SW 1271 (cell line): ENCODE data around the gene APH1B.
"Not testable (repeated sequence)": the region's sequence is repeated elsewhere in the genome, so short reads cannot be mapped to it uniquely, and the experiment has no call there.

Source experiments
- DNase-seq, 2 experiments: peaks; one replicate each; lab custom pipeline; 2025; lab: John Stamatoyannopoulos, UW

APH1B gene

DNA sequence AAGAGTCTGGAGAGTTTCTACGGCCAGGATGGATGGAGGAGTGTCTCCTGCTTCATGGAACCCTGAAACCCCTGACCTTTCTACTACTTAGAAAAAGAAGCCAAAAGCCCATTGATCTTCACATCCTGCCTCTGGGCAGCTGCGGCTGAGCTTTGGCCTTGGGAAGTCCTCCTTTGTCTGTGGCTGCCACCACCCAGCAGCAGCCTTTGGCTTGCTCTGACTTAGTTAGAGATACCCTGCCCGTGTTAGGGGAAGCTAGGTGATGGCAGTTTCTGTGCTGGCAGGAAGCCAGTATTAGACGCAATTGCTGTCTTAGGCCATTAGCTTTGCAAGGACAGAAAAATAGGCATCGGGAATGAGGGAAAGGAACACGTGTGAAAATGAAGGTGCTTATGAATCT, 18.8 kb downstream of the APH1B start:
- DNase-seq: no peak

DNA sequence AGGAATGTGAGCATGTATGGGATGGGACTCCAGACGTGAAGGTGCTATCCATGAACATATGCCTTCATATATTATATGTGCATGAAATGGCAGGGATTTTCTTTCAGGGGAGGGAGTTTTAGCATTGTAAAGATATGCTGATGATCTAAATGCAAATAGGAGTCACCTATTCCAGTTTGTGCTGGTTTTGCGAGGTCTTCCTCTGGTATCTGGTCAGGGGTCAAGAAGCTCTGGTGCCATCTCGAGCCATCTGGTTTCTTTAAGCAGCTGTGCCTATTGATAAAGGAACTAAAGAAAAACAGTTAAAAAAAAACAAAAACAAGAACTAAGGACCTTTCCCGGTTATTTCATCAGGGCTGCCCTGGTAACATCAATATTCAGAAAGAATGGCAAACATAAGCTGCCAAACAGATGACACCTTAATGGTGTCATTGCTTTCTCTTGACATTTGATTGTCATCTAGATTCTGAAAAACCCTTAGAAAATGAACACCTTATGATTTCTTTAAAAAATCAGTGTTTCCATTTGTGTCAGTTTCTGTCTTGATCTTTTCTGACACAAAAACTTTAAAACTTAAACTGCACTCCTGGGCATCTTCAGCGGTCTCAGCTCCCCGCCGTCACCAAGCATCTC, 22.7 kb downstream of the APH1B start:
- no peak for DNase-seq

DNA sequence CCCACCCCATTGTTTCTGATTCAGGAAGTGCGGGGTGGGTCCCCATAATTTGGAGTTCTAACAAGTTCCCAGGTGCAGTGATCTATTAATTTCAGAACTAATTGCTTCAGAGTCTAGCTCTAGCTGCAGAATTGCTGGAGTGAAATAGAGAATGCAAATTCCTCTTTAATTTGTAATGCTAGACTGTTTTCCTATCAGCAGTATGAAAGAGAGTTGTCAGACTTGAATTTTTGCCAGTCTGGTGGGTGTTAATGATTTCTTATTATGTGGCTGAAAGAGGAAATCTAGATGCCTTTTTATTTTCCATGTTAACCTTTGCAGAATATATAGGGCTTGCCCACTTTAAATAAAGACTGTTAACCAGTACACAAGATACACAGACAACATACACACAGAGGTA, 23.7 kb downstream of the APH1B start:
- DNase-seq: no peak

DNA sequence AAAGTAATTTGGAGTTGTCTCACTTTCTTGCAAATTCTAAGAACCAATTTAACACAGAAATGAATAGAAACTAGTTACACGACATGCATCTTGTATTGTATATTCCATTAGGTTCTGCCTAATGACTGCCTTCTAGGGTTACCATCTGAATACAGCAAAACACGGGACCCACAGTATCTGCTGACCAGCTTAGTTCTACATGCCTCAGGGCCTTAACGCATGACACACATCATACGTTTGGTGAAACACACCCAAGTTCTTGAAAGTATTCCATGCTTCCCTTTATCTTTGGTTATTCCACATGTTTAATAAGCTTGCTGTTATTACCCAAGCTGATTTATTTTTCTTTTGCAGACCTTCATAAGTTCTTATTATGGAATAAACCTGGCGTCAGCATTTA, 27.9 kb downstream of the APH1B start:
- DNase-seq: no peak

DNA sequence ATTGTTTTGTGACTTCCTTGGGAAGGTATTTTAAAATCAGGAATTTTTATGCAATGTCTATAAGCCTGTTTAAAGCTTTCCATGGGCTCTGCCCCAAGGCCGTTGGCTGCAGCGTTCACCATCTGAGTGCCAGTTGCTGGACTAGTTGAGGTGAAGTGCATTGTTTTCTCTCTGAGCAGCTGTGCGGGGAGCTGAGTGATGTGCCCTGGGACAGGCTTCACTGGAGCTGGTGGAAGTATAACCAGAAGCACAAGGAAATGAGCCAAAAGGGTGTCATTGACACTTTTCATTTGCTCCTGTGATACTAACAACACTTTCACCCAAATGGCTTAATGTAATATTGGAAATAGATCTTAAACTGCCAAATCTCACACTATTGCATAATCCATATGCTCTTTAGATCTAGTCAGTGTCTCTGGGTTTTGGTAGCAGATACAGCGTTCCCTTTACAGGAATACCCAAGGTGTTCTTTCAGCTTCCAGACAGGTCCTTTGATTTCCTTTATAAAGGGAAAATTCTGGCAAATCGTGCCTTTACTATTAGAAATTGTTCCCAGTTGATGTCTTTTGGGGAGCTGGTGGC, 29.2 kb downstream of the APH1B start:
- no peak for DNase-seq

DNA sequence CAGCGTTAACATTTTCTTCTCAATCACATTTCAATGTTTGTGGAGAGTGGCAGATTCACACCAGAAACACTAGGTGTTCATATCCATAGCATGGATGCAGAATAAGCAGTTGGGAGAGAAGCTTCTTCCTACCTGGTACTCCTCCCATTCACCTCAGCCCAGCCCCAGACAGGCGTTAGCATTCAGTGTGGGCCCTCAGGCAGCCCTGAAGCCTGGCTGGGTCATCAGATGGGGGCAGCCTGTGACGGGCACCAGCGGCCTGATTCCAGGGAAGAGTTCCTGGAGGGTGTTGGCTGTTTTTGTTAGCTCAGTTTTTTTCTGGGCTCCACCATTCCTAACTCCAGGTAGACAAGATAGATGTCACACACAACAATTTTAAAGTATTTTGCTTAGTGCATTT, 31.1 kb downstream of the APH1B start:
- DNase-seq: no peak

DNA sequence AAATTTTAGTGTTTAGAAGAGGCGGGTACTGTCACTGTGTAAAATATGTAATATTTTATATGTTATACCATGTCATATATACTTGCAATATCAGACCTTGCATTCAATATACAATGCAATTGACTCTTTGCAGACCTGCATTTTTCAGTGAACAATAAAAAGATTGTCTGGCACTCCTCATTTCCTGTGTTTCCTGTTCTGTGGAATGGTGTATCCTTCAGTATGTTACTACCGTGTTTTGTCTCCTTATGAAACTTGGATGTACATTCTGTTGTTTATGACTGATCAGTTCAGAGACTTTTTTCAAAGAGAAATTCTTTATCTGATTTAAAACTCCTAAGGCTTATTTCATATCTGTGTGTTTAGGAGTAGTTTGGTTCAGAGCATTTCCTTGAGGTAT, 31.5 kb downstream of the APH1B start:
- DNase-seq: no peak

DNA sequence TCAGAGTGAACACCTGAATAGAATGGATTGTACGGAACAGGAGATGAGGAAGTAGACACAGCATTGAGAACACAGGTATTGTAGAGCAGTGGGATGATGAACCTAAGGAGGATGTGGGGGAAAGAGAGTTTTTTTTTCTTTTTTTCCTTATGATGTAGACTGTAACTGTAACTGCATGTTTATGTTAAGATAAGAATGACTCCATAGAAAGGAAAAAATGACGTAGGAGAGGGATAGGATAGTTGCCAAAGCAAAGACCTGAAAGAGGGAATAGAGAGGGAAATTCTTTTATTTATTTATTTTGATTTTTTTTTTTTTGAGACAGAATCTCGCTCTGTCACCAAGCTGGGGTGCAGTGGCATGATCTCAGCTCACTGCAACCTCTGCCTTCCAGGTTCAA, 33.2 kb downstream of the APH1B start:
- DNase-seq: no peak

DNA sequence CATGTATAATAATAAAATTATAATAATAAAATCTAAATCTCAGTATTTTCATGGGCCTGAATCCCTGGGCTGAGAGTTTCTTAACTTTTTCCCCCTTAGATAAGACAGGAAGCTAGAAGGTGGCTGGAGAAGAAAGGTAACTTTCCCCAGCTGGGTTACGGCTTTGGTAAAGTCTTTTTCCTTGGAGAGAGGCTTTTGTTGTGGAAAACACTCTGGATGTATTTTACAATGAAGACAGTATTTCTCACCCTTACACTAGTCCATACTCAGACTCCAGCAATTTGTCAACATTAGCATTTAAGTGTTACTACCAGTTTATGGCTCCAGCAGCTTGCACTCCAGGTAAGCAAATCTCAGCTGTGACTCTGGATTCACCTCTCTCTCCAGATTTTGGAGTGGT, 34.9 kb downstream of the APH1B start:
- DNase-seq: no peak

DNA sequence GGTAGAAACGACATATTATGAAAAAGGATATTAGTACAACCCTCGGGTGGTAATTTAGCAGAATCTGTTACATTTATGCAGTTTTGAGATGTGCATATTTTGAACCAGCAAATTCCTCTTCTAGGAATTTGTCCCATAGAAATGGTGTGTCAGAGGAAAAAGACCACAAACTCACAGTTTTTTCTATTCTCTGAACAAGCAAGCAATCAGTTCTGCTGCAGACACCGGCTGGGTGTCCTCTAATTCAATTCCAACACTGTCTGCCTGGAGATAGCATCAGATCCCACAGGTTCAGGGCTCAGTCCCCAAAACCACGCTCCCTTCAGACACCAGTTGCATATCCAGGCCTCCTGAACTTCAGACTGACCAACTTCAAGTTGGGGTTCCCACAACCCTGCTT, 36.4 kb downstream of the APH1B start:
- no peak for DNase-seq

DNA sequence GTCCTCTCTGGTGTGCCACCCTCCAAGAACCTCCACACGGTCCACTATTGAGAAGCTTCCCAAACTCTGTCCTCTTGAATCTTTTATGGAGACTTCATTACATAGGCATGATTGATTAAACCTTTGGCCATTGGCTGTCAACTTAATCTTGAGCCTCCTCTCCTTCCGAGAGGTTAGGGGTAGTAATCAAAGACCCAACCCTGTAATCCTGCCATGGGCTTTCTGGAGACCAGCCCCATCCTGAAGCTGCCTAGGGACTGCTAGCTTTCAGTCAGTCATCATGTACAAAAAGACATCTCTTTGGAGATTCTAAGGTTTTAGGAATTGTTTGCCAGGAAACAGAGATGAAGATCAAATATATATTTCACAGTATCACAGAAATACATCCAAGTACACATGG, 37.0 kb downstream of the APH1B start:
- DNase-seq: no peak

DNA sequence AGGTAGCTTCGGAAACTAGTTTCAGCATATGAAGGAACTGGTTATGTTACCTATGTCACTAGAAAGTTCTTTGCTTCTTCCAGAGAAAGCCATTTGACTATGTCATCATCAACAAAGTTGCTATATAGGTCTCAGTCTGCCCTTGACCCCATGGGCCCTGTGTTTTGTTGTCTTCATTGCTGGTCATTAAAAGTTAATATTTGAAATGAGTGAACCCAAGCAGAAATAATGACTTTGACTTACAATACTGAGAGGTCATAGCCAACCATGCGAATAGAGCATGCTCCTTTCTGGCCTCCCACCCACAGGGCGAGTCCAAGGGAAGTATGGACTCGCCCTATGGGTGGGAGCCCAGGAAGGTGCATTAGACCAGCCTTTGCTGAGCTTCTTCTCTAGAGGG, 40.9 kb downstream of the APH1B start:
- DNase-seq: no peak

DNA sequence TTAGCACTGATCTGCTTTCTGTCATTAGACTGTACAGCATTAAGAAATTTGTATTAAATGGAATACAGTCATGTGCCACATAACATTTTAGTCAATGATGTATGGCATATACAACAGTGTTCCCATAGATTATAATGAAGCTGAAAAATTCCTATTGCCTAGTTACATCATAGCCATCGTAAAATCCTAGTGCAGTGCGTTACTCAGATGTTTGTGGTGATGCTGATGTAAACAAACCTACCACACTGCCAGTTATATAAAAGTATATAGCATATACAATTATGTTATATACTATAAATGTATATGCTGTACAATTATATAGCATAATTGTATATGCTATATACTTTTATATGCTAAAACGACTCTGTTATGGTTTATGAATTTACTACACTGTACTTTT, 41.7 kb downstream of the APH1B start:
- no peak for DNase-seq

DNA sequence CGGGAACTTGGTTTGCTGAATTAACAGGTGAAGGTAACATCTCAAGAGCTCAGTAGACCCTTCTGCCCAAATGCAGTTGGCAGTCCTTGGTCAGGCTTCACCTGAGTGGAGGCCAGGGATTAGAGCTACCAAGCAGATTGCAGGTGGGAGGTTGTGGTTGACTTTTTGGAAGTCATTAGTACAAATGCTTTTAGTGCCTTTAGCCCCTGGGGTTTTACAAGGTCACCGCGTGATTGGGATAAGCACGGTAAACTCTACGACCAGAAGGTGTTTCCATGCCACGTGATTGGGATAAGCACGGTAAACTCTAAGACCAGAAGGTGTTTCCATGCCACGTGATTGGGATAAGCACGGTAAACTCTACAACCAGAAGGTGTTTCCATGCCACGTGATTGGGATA, 43.0 kb downstream of the APH1B start:
- DNase-seq: not testable (repeated sequence)

DNA sequence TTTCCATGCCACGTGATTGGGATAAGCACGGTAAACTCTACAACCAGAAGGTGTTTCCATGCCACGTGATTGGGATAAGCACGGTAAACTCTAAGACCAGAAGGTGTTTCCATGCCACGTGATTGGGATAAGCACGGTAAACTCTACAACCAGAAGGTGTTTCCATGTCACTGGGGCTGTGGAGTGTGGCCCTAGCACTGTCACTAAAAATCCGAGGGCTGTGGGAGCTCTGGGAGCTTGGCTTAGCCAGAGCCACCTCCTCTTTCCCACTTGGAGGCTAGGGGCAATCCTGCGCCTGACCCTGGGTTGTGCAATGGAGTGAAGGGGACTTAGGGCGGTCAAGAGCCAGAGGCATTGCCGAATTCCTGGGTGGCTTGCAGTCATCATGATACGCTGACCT, 43.6 kb downstream of the APH1B start:
- not testable (repeated sequence) for DNase-seq

DNA sequence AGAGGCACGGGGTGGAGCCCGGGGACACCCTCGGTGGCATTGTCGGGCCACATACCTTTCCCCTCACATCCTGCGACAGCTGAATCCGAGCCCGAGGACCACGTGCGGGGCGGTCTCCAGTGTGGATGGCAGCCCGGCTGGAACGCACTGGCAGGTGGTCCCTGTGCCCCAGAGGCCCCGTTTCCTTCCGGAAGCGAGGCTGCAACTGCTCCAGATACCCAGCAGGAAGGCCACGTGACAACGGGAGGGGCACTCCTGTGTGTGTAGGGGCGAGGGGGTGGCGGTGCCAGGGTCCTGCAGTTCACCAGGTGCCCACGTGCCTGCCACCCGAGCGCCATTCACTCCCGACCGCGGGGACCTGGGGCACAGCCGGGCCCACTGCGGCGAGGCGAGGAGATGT, 44.1 kb downstream of the APH1B start:
- DNase-seq: no peak

DNA sequence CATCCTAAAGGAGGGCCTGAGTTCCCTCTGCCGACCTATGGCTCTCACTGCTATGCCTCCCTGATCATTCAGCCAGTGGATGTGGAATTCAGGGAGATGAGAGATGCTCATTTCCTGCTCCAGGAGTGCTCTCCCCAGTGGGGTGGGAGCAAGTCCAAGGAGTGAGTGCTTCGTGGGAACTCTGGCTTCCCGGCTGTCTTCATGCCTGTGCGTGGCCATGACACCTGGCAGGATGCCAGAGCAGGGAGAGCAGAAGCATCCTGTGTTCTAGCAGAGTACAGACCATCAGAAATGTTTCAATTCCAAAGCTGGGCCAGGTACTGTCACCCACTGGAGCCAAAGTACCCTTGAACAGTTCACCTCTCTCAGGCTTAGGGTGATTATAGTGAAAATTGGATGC, 45.1 kb downstream of the APH1B start:
- no peak for DNase-seq

DNA sequence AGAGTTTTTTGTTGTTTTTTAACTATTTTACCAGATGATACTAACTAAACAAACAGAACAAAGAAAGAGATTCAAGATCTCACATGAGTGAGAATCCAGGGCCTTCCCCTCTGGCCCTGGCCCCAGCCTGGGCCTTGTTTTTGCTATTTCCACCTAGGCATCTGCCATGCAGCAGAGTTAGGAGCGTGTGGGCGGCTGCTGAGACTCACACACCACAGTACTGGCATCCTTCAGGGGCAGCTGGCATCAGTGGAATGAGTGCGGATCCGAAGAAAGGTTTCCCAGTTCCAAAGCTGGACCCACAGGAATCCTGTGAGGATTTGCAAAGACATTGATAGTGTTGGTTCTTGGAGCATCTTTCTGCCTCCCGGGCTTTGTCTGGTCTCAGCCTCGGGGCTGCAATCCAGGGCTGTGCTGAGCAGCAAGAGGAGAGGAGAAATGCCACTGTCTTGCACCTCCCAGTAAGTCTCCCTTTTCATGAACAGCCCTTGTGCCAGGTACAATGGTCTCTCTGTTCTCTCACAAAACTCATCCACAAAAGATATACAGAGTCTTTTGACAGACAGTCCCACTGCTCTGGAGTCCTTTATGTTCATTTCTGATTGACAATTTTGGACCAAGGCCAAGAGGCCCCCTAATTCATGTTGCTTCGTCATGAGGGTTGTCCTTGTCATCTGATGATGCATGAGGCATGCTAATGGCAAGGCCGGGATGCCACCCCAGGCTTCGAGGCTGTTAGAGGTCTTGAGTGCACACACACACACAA, 46.6 kb downstream of the APH1B start:
- no peak for DNase-seq

DNA sequence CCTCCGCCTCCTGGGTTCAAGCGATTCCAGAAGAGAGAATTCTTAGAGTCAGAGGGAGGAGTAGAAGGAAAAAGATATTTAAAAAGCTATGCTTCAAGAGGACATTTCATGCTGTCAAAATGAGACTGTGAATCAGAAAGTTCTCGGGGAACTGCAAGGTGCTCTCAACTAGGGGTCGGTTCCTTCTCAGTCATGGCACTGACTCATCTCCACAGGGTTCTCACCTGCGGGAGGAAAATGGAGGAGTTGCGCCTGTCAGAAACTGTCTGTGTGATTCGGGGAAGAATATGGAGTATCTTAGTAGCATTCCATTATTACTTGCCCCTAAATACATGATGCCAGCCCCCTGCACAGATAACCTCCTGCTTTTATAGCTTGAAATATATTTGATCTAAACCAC, 47.4 kb downstream of the APH1B start:
- DNase-seq: no peak

DNA sequence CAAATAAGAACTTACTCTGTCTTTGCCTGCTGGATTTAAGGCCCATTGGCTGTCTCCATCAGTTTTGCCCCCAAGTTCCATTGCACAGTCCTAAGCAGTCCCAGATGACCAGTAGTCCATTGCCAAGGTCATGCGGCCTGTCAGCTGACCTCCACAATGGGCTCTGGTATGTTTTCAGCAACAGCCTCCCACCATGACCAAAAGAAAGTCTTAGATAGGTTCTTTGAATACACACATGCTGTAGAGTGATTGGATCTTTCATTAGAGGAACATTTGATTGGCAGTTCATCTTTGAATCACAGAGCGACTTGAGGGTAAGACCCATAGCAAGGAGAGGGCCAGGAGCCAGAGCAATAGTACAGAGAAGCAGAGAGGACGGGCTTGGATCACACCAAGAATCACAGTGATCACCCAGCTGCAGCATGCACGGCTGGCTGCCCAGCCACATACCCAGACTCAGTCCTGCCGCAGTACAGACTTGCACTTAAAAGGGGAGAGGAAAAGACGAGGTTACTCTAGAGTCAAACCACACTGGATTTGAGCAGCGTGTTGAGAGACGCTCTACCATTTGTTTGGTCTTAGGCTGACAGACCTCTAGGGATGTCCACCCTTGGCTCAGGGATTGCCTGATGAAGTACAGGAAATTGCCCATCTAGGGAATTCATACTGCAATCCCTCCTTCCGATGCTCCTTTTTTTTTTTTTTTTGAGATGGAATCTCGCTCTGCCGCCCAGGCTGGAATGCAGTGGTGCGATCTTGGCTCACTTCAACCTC, 50.4 kb downstream of the APH1B start:
- DNase-seq: no peak

DNA sequence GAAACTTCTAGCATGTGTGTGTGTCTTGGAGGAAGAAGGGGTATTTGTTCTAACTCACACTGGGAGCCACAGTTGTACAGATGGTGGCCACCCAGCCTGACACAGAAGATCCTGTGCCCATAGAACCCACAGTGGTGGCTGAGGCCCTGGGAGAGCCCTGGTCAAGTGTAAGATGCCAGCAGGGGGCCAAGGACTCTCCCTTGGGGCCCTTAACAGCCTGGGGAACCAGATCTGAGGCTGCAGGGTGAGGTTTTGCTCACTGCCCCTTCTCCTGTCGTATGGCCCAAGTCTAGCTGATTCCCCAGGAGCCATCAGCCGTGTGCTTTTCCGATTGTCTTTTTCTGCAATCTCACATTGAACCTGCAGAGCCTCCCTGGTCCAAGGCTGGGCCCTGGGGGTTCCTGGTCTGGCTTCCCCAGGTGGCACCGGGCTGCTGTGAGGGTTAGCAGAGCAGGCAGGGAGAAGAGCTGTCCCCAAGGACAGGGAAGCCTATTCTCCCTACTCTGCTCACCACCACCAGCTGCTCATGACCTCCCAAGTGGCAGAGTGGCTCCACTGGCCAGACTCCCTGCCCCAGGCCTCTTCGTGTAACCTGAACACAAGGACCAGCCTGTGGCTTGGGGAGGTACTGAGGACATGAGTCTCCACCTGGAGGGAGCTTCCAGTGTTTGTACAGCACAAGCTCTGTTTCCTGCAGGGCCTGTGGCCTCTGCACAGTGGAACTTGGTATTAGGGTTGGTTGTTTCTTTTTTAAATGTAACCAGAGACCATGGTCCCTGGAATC, 52.4 kb downstream of the APH1B start:
- no peak for DNase-seq

DNA sequence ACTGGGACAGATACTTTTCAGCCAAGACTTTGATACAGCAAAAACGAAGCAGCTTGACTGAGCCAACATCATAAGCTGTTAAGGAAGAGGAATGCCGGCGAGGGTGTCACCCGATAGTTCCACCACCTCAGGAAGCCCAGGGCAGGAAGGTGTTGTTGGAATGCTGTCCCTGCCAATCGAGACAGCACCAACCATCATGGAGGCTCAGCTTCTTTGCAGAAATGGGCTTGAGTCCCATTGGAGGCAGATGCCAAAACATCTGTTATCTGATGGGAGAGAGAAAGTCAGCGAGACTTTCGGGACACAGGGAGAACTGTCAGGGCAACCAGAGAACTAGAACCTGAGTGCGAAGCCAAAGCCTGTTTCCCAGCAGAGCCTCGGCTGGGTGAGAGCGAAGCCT, 53.5 kb downstream of the APH1B start:
- DNase-seq: no peak
